Measurements from ENCODE around the gene MZB1.
"Not testable (repeated sequence)": the region's sequence is repeated elsewhere in the genome, so short reads cannot be mapped to it uniquely, and the experiment has no call there.

Gene MZB1

GRCh38 chr5:139391570-139392323 is 2.0 kb upstream of the MZB1 start:
- no peak for DNase-seq

- DNase-seq, result no peak
Observed at GRCh38 chr5:139390639-139391569, 1.2 kb upstream of the MZB1 start.

GRCh38 chr5:139388198-139388821 is 1.4 kb downstream of the MZB1 start:
- no peak for DNase-seq

- no peak for DNase-seq
Observed at GRCh38 chr5:139387611-139388197, 2.0 kb downstream of the MZB1 start.

GRCh38 chr5:139386956-139387355 is 2.8 kb downstream of the MZB1 start:
- not testable (repeated sequence) for DNase-seq

- no peak for DNase-seq
Observed at GRCh38 chr5:139386050-139386438, 3.7 kb downstream of the MZB1 start.

GRCh38 chr5:139385061-139386049 is 4.4 kb downstream of the MZB1 start:
- DNase-seq, result no peak

GRCh38 chr5:139384591-139385051 is 5.1 kb downstream of the MZB1 start:
- no peak for DNase-seq

GRCh38 chr5:139383993-139384590 is 5.6 kb downstream of the MZB1 start:
- no peak for DNase-seq

GRCh38 chr5:139383275-139383992 is 6.3 kb downstream of the MZB1 start, which contains the start of gene SLC23A1:
Gene SLC23A1 (minus strand): TSS chr5:139383297. CDS start chr5:139383253, 44 bp downstream.
- no peak for DNase-seq

- no peak for DNase-seq
Observed at GRCh38 chr5:139382807-139383206, 6.9 kb downstream of the MZB1 start.

- no peak for DNase-seq
Observed at GRCh38 chr5:139381837-139382761, 7.6 kb downstream of the MZB1 start.

- DNase-seq, result no peak
Observed at GRCh38 chr5:139379626-139380449, 9.9 kb downstream of the MZB1 start.

- no peak for DNase-seq
Observed at GRCh38 chr5:139378941-139379361, 10.8 kb downstream of the MZB1 start.

GRCh38 chr5:139378101-139378825 is 11.4 kb downstream of the MZB1 start:
- no peak for DNase-seq

- no peak for DNase-seq
Observed at GRCh38 chr5:139377226-139377625, 12.5 kb downstream of the MZB1 start.

- no peak for DNase-seq
Observed at GRCh38 chr5:139376364-139376763, 13.3 kb downstream of the MZB1 start.

GRCh38 chr5:139374909-139375308 is 14.8 kb downstream of the MZB1 start:
- DNase-seq, result no peak
